SIG-M5 treated with dmso at 0.1 percent for 504 hours (cell line): ENCODE measurements around the gene SLFN13.
"Not testable (repeated sequence)": the region's sequence is repeated elsewhere in the genome, so short reads cannot be mapped to it uniquely, and the experiment has no call there.

Experiments used
- DNase-seq: peaks from one replicate; lab custom pipeline; 2025; ENCODE audit not compliant: unreplicated experiment; lab: John Stamatoyannopoulos, UW

The SLFN13 gene, protein sequence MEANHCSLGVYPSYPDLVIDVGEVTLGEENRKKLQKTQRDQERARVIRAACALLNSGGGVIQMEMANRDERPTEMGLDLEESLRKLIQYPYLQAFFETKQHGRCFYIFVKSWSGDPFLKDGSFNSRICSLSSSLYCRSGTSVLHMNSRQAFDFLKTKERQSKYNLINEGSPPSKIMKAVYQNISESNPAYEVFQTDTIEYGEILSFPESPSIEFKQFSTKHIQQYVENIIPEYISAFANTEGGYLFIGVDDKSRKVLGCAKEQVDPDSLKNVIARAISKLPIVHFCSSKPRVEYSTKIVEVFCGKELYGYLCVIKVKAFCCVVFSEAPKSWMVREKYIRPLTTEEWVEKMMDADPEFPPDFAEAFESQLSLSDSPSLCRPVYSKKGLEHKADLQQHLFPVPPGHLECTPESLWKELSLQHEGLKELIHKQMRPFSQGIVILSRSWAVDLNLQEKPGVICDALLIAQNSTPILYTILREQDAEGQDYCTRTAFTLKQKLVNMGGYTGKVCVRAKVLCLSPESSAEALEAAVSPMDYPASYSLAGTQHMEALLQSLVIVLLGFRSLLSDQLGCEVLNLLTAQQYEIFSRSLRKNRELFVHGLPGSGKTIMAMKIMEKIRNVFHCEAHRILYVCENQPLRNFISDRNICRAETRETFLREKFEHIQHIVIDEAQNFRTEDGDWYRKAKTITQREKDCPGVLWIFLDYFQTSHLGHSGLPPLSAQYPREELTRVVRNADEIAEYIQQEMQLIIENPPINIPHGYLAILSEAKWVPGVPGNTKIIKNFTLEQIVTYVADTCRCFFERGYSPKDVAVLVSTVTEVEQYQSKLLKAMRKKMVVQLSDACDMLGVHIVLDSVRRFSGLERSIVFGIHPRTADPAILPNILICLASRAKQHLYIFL

DNA sequence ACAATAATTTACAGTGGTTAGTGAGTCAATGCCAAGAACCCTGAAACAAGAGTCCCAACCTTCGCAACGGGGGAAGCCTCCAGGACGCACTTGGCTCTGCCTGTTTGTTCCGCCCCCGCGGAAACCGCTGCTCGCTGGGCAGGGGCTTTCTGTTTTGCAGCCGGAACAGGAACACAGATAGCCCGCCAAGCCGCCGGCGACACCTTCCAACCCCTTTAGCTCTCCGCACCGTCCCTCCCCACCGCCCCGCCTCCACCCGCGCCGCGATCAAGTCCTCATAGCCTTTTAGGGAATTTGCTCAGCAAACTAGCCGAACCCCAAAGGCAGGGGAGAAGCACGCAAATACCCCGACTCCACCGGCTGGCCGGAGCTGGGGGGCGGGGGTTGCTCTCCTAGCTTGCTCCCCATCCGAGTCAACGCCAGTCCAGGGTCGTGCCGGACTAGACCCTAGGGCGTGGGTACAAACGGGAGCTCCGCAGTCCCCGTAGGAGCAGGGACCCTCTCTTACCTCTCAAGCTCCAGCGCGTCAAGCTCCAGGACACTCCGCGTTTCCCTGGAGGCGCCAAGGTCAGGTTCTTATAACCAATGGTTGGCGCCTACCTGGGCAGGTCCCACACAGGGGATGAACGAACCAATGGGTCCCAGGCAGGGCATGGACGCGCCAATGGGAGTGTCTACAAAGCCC is at the start of gene SLFN13:
TSS of gene SLFN13 (minus strand) at position 553 of the 685 bp plus-strand sequence. CDS start 3,086 bp downstream, outside the sequence.
- peak; percentile 80 for DNase-seq

- no peak for DNase-seq
Measured at GRCh38 chr17:35496451-35497290, 48.1 kb upstream of the SLFN13 start.

DNA sequence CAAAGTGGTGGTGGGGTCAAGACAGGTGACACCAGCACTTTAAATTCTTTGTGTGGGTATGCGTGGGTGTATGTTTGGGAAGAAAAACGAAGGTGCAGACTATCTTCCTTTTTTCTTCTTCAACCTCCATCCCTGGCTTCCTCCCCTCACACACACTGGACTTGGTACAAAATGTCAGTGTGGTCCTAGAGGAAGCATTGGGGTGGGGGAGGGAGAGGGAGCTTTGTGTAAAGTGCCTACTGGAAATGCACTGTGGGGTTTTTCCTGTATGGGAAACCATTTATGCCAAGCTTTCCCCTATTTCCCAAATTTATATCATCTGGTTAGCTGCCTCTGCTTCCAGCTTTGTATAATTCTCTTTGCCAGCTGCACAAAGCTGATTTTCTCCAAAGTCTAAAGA is 44.5 kb upstream of the SLFN13 start:
- no peak for DNase-seq

DNA sequence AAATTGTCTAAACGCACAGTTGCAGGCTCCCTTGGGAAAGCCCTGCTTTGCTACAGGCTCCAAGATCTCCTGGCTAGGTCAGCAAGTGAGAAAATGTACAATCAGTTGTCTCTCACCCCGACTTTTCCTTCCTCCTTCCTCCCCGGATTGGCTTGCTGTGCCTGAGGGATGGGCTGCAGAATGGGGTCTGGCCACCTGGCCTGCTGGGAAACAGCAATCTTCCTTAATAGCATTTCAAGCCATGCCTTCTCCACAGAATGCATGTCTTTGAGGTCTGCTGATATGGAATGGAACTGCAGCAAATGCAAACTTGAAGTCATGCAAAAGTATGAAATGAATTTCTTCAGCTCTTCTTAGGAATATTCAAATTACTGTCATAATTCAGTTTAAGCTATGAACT is 42.9 kb upstream of the SLFN13 start:
- DNase-seq, result no peak

- DNase-seq, result no peak
Measured at GRCh38 chr17:35489944-35490343, 41.4 kb upstream of the SLFN13 start.

DNA sequence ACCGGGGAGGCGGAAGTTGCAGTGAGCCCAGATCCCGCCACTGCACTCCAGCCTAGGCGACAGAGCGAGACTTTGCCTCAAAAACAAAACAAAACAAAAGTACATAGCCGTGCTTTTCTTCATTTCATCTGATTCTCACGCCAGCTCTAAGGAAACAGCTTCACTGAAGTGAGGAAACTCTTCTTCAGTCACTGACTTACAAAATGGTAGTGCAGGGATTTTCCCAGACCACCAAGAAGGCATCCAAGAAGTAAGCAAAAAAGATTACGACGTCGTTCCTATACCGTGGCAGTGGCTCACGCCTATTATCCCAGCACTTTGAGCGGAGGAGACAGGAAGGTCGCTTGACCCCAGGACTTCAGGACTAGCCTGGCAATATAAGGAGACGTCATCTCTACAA is 40.4 kb upstream of the SLFN13 start:
- DNase-seq, result no peak

- peak; percentile 77 for DNase-seq
Measured at GRCh38 chr17:35486920-35487732, 38.6 kb upstream of the SLFN13 start.

DNA sequence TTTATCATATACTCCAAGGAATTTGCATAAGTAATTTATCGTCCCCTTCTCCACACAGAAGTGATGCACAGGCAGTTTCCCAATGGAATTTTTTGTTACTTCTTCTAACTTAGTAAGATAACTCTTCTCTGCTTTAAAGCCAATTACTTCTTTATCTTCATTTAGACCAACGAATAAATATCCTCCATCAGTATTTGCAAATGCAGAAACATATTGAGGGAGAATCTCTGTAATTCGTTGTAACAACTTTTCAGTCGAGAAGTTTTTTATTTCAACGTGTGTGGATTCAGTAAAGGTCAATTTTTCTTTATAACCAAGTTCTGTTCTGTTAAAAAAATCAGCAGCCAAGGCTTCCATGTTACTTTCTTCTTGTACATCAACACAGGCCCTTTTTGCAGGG is 30.7 kb upstream of the SLFN13 start:
- no peak for DNase-seq

- DNase-seq, result no peak
Measured at GRCh38 chr17:35477248-35477647, 28.7 kb upstream of the SLFN13 start.

DNA sequence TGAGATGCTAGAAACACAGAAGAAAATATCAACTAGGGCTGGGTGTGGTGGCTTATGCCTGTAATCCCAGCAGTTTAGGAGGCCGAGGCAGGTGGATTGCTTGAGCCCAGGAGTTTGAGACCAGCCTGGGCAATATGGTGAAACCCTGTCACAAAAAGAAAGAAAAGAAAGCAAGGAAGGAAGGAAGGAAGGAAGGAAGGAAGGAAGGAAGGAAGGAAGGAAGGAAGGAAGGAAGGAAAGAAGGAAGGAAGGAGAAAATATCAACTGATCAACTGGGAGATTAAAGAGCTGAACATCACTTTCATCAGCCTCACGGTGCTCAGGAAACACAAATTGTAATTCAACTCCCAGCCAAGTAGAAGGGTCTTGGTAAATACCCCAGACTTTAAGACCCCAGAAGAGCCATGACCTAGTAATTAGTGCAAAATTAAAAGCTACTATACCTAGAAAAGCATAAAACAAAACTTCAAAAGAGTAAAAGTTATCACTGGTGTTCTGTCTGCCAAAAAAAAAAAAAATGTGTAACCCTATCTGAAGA is 27.8 kb upstream of the SLFN13 start:
- no peak for DNase-seq

GRCh38 chr17:35468475-35468874 is 19.9 kb upstream of the SLFN13 start:
- no peak for DNase-seq

GRCh38 chr17:35467824-35468223 is 19.3 kb upstream of the SLFN13 start:
- DNase-seq, result no peak

DNA sequence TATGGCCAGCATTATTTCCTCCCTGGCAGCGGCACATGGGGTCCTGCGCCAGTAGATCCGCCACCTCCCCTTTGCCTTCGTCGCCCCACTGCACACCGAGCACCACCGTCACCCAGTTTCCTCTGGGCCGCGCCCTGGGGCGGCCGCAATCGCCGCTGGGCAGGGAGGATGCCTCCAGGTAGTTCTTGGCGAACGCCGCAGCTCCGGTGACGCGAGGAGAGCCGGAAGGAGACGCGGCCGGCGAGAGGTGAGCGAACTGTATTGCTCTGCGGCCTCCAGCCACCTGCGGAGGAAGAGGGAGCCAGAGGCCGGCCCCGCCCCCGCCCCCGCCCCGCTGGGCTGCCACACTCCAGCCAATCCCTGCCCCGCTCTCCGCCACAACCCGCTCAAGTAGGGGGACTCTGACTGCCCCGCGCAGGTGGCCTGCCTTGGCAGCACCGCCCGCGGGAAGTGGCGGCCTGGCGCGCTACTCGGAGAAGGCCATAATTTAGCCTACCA is 11.8 kb upstream of the SLFN13 start:
- no peak for DNase-seq

GRCh38 chr17:35454035-35454434 is 5.5 kb upstream of the SLFN13 start:
- not testable (repeated sequence) for DNase-seq

- DNase-seq, result no peak
Measured at GRCh38 chr17:35453171-35453570, 4.6 kb upstream of the SLFN13 start.

DNA sequence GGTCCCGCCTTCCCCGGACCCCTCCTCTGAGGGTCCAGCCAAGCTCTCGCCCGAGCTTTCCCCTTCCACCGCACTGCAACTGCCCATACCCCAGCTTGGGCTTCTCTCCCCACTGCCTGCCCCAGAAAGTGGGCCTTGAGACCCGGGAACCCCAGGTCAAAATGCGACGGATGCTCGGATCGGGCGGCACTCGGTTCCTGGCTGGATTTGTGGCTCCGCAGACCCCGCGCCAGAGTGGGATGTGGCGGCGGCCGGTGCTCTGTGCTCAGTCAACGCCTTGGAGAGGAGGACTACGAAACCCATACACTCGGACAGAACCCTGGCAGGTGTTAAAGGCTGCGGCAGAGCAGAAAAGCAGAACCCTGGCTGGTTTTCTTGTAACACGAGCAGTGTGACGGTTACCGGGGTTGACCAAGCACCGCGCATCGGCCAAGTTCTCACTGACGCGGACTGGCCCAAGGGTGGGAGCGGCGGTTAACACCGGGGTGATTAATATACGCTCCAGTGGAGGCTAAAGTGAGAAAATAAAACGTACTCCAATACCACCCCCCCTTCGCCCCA is 885 bp upstream of the SLFN13 start:
- no peak for DNase-seq

- DNase-seq, result no peak
Measured at GRCh38 chr17:35448899-35449227, 297 bp upstream of the SLFN13 start.

GRCh38 chr17:35447499-35447898 is 1.1 kb downstream of the SLFN13 start:
- no peak for DNase-seq

DNA sequence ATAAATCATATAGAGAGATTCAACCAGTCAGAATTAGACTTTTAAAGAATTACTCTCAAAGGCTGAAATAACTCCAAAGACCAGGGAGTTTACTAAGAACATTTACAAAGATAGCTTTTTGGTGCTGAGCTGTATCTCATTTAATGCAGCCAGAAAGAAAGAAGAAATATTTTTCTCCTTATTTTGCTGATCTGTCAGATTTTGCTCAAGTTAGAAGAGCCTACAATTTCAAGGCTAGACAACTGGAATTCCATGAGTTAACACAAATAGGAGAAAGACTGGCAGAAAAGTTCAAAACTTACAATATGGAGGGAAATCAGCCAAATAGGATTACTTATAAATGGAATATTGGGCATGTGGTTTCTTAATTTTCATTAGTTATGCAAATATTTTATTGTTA is 10.1 kb downstream of the SLFN13 start:
- DNase-seq, result no peak
